ENCODE results near the gene TAF12. TPM values are rescaled to one million over a fixed set of nuclear protein-coding genes. Genes with fewer than 3 reads are reported as not detected.
"Not testable (repeated sequence)": the region's sequence is repeated elsewhere in the genome, so short reads cannot be mapped to it uniquely, and the experiment has no call there.

Gene TAF12
- polyA plus RNA-seq, 12 donors: 26.8 to 39.9 (median 30.2) TPM; not detected in 1

GRCh38 chr1:28648474-28649198, 5.8 kb upstream of the TAF12 start, which contains the start of gene RNU11:
Gene RNU11, plus strand, starts transcription at chr1:28648600.
- DNase-seq: peak; percentile 95

DNA sequence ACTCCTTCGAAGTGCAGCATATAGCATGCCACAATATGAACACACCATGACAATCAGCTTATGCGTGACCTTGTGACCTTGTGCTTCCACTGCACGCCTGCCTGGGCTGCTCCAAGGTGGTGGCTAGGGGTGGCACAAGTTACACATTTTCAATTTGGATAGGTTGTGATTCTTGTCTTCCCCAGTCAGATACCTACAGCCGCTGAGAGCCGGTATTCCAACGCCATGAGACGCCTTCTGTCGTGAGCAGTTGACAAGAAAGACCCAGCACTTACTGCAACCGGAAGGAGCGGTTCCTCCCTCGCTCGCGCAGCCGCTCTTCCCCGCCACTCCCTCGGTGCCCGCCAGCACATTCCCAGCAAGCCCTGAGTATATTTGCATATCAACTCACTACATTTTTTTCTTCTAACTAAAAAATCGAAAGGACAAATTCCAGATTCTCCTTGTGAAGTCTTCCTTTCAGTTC, 5.2 kb upstream of the TAF12 start:
- DNase-seq: no peak

DNA sequence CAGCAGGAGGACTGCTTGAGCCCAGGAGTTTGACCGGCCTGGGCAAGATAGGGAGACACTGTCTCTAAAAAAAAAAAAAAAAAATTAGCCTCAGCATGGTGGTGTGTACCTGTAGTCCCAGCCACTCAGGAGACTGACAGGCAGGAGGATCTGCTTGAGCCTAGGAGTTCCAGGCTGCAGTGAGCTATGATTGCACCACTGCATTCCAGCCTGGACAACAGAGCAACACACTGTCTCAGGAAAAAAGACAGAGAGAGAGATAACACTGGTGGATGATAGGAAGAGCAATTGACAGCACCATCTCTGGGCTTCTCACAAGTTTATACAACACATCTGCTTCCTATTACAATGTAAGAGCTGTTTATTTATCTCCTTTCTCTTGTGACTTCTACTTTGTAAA, 3.2 kb upstream of the TAF12 start:
- no peak for DNase-seq

GRCh38 chr1:28645406-28645805, 2.5 kb upstream of the TAF12 start:
- DNase-seq: not testable (repeated sequence)

DNA sequence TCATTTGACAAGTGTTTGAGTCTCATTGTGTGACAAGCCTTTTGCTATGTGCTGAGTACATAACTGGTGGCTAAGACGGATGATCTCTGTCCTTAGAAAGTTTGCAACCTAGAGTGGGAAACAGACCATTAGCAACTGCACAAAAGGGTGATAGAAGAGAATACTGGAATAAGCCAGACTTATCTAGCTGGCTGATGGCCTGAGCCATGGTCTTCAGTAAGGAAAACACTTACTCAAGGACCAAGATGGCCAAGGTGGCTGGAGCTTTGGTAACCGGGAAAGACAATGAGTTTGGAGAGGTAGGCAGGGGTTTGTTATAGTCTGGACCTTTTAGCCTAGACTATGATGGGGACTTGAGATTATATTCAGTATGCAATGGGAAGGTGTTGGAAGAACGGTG, 1.6 kb upstream of the TAF12 start:
- DNase-seq: no peak

GRCh38 chr1:28642056-28642846, 616 bp downstream of the TAF12 start:
- peak; percentile 11 for DNase-seq

GRCh38 chr1:28640766-28641165, 2.1 kb downstream of the TAF12 start:
- no peak for DNase-seq

DNA sequence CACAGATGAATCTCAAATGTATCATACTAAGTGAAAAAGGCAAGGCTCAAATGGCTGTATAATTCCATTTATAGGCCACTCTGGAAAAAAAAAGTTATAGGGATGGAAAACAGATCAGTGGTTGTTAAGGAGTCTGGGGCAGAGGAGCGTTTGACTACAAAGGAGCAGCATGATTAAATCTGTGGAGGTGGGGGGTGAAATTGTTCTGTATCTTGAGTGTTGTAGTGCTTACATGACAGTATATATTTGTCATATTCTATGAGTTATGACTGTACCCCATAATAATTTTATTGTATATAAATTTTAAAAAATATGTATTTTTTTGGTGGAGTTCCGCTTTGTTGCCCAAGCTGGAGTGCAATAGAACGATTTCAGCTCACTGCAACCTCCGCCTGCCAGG, 10.3 kb downstream of the TAF12 start:
- no peak for DNase-seq

DNA sequence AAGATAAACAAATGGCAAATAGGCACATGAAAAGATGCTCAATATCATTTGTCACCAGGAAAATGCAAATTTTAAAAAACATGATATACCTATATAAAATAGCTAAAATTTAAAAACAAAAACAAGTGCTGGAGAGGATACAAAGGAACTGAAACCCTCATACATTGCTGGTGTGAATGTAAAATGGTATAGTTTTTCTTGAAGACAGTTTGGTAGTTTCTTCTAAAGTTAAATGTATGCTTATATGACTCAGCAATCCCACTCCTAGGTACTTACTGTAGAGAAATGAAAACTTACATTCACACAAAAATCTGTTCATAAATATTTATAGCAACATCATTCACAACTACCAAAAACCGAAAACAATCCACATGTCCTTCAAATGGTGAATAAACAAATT, 11.2 kb downstream of the TAF12 start:
- no peak for DNase-seq

DNA sequence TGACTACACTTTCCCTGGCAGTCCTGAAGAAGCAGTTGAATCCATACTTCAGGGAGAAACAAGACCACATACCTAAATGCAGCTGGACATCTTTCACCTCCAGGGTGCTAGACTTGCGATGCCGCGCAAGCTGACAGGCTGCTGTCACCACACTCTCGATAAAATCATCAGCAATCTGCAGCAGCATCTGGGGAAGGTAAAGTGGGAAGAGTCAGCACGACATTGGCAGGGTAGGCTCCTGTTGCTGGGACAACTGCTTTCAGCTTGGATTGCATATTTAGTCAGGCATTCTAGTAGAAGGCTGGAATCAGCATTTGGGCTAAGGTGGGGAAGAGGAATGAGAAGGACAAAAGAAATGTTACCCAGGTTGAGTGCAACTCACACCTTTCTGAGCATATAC, 29.7 kb downstream of the TAF12 start:
- DNase-seq: no peak

DNA sequence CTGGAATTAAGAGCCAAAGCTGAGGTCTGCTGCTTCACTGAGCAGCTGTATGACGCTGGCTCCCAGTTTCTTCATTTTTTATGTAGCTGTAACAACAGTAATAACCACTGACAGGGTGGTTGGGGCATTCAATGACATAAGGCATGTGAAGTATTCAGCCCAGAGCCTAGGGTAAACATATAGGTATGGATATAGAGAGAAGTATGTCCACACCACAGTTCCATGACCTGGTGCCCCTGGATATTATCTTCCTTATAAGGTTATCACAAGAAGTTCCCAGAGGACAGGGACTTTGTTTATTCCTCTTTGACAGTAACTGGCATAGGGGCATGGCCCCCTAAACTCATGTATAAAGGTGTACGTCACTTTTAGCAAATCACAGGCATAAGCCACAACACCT, 36.1 kb downstream of the TAF12 start:
- no peak for DNase-seq

DNA sequence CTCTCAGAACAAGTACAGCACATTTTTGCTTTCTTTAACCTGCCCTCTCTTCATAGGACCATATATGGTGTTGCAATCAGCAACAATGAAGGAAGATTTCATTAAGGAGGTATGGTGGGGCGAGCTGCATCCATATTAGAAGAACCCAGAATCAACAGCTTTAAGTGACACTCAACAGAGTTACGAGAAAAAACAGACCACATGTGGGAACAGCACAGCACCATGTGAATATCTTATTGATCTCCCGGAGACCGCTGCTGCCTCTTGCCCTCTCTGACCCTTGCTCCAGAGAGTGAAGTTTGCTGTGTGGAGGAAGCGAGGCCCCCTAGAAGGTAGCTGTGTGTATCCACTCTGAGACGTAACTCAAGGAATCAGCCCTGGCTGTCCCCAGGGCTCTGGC, 37.9 kb downstream of the TAF12 start:
- no peak for DNase-seq

DNA sequence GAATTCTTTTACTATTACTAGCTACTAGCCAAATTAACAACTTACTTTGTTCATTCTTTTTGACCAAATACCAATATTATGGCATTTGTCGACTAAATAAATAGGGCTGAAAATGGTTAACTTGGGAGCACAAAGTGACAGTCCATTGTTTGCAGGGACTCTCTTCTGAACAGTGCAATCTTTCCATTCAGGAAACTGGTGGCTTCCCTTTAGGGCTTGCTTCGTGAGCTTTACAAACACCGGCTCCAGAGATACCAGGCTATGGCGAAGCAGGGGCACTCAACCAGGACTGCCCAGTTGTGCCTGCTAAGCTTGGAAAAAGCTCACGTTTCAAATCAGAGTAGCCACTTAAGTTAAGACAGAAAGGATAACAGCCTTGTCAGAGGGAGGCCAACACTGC, 38.5 kb downstream of the TAF12 start:
- no peak for DNase-seq

- peak; percentile 85 for DNase-seq
Observed at GRCh38 chr1:28602536-28603439, 40.1 kb downstream of the TAF12 start.

GRCh38 chr1:28601696-28602095, 41.2 kb downstream of the TAF12 start:
- no peak for DNase-seq

GRCh38 chr1:28596276-28596675, 46.6 kb downstream of the TAF12 start:
- not testable (repeated sequence) for DNase-seq

GRCh38 chr1:28595412-28596191, 47.3 kb downstream of the TAF12 start:
- DNase-seq: no peak

DNA sequence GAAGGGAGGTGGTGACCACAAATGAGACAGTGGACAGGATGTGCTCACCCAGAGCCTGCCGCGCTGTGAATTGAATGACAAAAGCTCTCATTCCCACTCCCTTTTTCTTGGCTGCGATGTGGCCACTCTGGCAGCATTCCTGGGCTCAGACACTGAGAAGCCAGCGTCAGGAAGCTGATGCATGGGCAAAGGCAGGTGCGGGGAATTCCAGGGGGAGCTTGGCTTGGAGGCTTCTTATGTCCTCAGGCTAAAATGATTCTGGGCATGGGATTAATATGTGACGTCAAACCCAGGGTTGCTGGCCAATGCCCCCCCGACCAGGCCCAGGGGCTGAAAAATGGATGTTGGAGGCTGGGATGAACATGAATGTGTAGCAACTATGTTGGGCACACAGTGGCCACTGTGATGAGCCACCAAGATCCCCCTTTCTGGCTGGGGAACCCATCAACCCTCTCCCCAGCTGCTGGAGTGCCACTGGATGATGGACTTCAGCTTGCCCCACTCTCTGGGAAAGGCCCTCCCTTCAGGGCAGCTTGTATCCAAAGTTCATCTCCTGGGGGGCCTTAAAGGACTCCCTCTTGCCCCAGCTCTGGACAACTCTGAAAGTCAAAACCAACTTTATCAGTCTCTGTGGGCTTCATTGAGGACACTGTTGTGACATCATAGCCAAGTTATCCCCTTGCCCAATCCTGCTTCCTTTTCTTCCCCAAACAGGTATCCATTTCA, 48.0 kb downstream of the TAF12 start:
- DNase-seq: peak; percentile 48

- DNase-seq: not testable (repeated sequence)
Observed at GRCh38 chr1:28593988-28594356, 48.9 kb downstream of the TAF12 start.

GRCh38 chr1:28592321-28593071, 50.4 kb downstream of the TAF12 start:
- no peak for DNase-seq
